Endodermal cell (in vitro differentiated cells): ENCODE results near the gene AUTS2. TPM values are rescaled to one million over a fixed set of nuclear protein-coding genes. Genes with fewer than 3 reads are reported as not detected.

ENCODE experiments used
- DNase-seq: peaks from one replicate; pipeline ENCODE4 v3.0.0-alpha.2; 2017
- H3K27ac ChIP-seq: 2 replicates; pipeline ENCODE4 v1.5.1; 2013; ENCODE audit warnings: mild to moderate bottlenecking, low read depth, low read length, moderate library complexity
- H3K27me3 ChIP-seq: 2 replicates; pipeline ENCODE4 v1.6.1; 2013; ENCODE audit warnings: mild to moderate bottlenecking, low read length, moderate library complexity; ENCODE audit not compliant: insufficient read depth, control insufficient read depth, poor library complexity, severe bottlenecking
- H3K36me3 ChIP-seq: 2 replicates; pipeline ENCODE4 v1.7.0; 2013; ENCODE audit warnings: mild to moderate bottlenecking, low read length, moderate library complexity; ENCODE audit not compliant: control insufficient read depth, insufficient read depth
- H3K4me1 ChIP-seq: one replicate; pipeline ENCODE4 v1.7.0; 2013; ENCODE audit warnings: low read length; ENCODE audit not compliant: control insufficient read depth, insufficient read depth
- H3K4me3 ChIP-seq: 2 replicates; pipeline ENCODE4 v1.5.1; 2013; ENCODE audit warnings: mild to moderate bottlenecking, low read length, moderate library complexity
- H3K9ac ChIP-seq: 2 replicates; pipeline ENCODE4 v1.6.1; 2013; ENCODE audit warnings: mild to moderate bottlenecking, low read length, moderate library complexity; ENCODE audit not compliant: poor library complexity, severe bottlenecking; ENCODE audit errors: extremely low read depth
- H3K9me3 ChIP-seq: 2 replicates; pipeline ENCODE4 v1.6.1; 2013; ENCODE audit warnings: mild to moderate bottlenecking, low read length, moderate library complexity; ENCODE audit not compliant: control insufficient read depth
- H3K27ac Mint-ChIP-seq: 2 replicates; pipeline ENCODE4 v1.8.0; 2020; ENCODE audit warnings: mixed read lengths
- H3K27me3 Mint-ChIP-seq: 2 replicates; pipeline ENCODE4 v1.8.0; 2021; ENCODE audit warnings: mild to moderate bottlenecking, mixed read lengths; ENCODE audit not compliant: insufficient read depth
- H3K36me3 Mint-ChIP-seq: 2 replicates; pipeline ENCODE4 v1.8.0; 2020; ENCODE audit warnings: low read depth, mixed read lengths
- H3K4me1 Mint-ChIP-seq: 2 replicates; pipeline ENCODE4 v1.8.0; 2020; ENCODE audit warnings: mixed read lengths
- H3K4me3 Mint-ChIP-seq: 2 replicates; pipeline ENCODE4 v1.8.0; 2020; ENCODE audit warnings: mild to moderate bottlenecking, moderate library complexity, mixed read lengths
- H3K9me3 Mint-ChIP-seq: 2 replicates; pipeline ENCODE4 v1.8.0; 2020; ENCODE audit warnings: mild to moderate bottlenecking, mixed read lengths
- WGBS, 2 experiments: methylation state at CpG; one replicate each; pipeline versions ENCODE4 v1.1.5 to v1.1.7; 2013; ENCODE audit warnings: missing lambda C conversion rate in 2 of 2, mixed read lengths in 1 of 2; ENCODE audit not compliant: insufficient coverage in 1 of 2, insufficient read length in 1 of 2; 5-methylcytosine and 5-hydroxymethylcytosine counted together
- total RNA-seq, 2 donors: library from RNA; stranded (reverse); fragmentation: NEBNext Ultra II Directional in 1 of 2; extraction: Animal tissue kit (Norgen Biotek cat#: 25700) in 1 of 2; gene quantifications; 2 replicates in 1 of 2; 3 replicates in 1 of 2; pipeline ENCODE4 v1.2.1, GENCODE V29; 2021
- TF ChIP-seq, protein P1 (sequence below): fragments of 200-600 bp; sonication (generic); conservative IDR thresholded peaks from 2 replicates; pipeline ENCODE4 v1.5.0; 2021; ENCODE audit warnings: antibody characterized with exemption, mild to moderate bottlenecking

Gene AUTS2
- total RNA-seq, 2 donors from 2014 or later = 76.8 to 106 TPM

DNA sequence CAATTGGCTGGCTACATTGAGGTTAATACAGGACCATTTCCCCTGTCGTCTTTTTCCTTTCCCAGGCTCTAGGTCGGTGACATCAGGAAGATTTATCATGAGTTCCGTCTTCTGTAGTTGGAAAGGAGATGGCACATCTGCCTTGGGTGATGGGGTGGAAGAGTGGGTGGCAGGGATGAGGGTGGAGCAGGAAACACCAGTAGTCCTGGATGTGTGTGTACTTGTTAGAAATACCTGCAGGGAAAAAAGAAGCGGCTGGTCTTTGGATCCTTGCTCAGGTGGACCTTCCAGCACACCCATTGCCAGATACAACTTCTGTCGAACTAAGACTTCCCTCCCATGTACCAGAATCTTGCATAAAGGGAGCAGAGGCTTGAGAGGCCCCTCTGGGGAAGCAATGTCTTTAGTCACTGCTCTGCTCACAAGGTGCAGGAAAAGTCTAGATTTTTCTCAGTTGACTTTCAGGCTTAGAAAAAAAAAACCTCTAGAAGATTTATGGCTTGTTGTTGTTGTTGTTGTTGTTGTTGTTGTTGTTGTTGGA, 1016.9 kb downstream of the AUTS2 start:
- H3K9ac ChIP-seq = no peak overlapping the region
- peak overlapping the region; percentile 69 for H3K27ac ChIP-seq
- DNase-seq = peak; percentile 39
- H3K4me3 ChIP-seq = no peak overlapping the region
- peaks cover 51% of the 10 kb centered on the region for H3K4me1 Mint-ChIP-seq
- H3K9me3 ChIP-seq = no peaks in the 10 kb centered on the region
- H3K9me3 Mint-ChIP-seq = no peaks in the 10 kb centered on the region
- H3K27me3 ChIP-seq = no peaks in the 10 kb centered on the region
- 50 to 88% methylated on average over 1 to 5 of the region's 5 CpGs for WGBS, 2 experiments
- H3K27ac Mint-ChIP-seq = no peak overlapping the region
- peaks cover 7% of the 10 kb centered on the region for H3K4me1 ChIP-seq
- TF ChIP-seq, protein P1, sequence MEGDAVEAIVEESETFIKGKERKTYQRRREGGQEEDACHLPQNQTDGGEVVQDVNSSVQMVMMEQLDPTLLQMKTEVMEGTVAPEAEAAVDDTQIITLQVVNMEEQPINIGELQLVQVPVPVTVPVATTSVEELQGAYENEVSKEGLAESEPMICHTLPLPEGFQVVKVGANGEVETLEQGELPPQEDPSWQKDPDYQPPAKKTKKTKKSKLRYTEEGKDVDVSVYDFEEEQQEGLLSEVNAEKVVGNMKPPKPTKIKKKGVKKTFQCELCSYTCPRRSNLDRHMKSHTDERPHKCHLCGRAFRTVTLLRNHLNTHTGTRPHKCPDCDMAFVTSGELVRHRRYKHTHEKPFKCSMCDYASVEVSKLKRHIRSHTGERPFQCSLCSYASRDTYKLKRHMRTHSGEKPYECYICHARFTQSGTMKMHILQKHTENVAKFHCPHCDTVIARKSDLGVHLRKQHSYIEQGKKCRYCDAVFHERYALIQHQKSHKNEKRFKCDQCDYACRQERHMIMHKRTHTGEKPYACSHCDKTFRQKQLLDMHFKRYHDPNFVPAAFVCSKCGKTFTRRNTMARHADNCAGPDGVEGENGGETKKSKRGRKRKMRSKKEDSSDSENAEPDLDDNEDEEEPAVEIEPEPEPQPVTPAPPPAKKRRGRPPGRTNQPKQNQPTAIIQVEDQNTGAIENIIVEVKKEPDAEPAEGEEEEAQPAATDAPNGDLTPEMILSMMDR = no peak
- H3K27me3 Mint-ChIP-seq = peaks cover 21% of the 10 kb centered on the region
- H3K36me3 ChIP-seq = peaks cover 2% of the 10 kb centered on the region
- no peak overlapping the region for H3K4me3 Mint-ChIP-seq
- peaks cover 6% of the 10 kb centered on the region for H3K36me3 Mint-ChIP-seq

DNA sequence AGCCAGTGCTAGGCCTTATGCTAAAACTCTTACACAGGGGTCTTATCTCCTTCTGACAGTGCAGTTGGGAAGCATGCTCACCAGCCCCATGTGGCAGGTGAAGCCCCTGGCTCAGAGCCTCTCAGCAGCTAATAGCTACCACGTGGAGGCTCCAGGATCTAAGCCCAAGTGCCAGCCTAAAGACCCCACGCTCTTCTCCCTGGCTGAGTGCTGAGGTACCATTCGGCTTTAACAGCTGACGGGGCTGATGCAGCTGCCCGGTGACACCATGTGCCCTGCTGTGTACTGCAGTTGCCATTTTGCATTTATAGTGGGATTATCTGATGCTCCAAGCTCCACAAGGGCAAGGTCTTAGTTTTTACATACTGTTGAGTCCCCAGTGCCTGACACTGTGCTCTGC, 1017.9 kb downstream of the AUTS2 start:
- H3K4me3 ChIP-seq = no peak overlapping the region
- 80 to 81% methylated on average over 5 of the region's 5 CpGs for WGBS, 2 experiments
- H3K9ac ChIP-seq = no peak overlapping the region
- no peaks in the 10 kb centered on the region for H3K9me3 ChIP-seq
- Mint-ChIP-seq H3K9me3 (no peaks in the 10 kb centered on the region), H3K4me1 (peaks cover 57% of the 10 kb centered on the region), H3K4me3 (no peak overlapping the region), H3K27me3 (peaks cover 24% of the 10 kb centered on the region), H3K27ac (no peak overlapping the region), H3K36me3 (peaks cover 6% of the 10 kb centered on the region)
- no peak overlapping the region for H3K27ac ChIP-seq
- DNase-seq = no peak
- TF ChIP-seq, protein P1 = no peak
- peaks cover 2% of the 10 kb centered on the region for H3K36me3 ChIP-seq
- H3K27me3 ChIP-seq = no peaks in the 10 kb centered on the region
- H3K4me1 ChIP-seq = peaks cover 13% of the 10 kb centered on the region

DNA sequence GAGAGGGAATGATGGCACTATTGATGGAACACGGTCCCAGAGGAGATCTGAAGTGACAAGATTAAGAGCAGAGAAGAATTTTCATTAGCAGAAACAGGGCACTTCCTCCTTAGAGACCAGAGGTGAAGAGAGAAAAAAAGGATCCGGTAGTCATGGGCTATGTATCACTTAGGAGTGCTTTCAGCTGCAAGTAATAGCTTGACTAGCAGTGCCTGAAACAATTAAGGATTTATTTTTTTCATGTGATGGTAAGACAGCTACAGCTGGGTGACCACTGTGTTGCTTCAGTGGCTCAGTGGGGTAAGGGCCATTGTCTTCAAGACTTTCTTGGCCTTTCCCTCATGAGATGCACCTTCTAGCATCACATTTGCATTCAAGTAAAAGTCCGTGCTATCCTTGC, 1018.5 kb downstream of the AUTS2 start:
- Histone ChIP-seq H3K4me3 (no peak overlapping the region), H3K27ac (no peak overlapping the region), H3K4me1 (peaks cover 16% of the 10 kb centered on the region), H3K27me3 (no peaks in the 10 kb centered on the region), H3K36me3 (peaks cover 2% of the 10 kb centered on the region), H3K9ac (no peak overlapping the region), H3K9me3 (no peaks in the 10 kb centered on the region)
- TF ChIP-seq, protein P1 = no peak
- H3K27me3 Mint-ChIP-seq = peaks cover 24% of the 10 kb centered on the region
- H3K4me1 Mint-ChIP-seq = peaks cover 60% of the 10 kb centered on the region
- WGBS, 2 experiments = 92 to 94% methylated on average over 3 of the region's 3 CpGs
- no peak overlapping the region for H3K4me3 Mint-ChIP-seq
- peaks cover 6% of the 10 kb centered on the region for H3K36me3 Mint-ChIP-seq
- H3K27ac Mint-ChIP-seq = no peak overlapping the region
- no peaks in the 10 kb centered on the region for H3K9me3 Mint-ChIP-seq
- DNase-seq = no peak
